ENCODE data around the gene TRIP10.
"Not testable (repeated sequence)": the region's sequence is repeated elsewhere in the genome, so short reads cannot be mapped to it uniquely, and the experiment has no call there.

The TRIP10 gene, protein sequence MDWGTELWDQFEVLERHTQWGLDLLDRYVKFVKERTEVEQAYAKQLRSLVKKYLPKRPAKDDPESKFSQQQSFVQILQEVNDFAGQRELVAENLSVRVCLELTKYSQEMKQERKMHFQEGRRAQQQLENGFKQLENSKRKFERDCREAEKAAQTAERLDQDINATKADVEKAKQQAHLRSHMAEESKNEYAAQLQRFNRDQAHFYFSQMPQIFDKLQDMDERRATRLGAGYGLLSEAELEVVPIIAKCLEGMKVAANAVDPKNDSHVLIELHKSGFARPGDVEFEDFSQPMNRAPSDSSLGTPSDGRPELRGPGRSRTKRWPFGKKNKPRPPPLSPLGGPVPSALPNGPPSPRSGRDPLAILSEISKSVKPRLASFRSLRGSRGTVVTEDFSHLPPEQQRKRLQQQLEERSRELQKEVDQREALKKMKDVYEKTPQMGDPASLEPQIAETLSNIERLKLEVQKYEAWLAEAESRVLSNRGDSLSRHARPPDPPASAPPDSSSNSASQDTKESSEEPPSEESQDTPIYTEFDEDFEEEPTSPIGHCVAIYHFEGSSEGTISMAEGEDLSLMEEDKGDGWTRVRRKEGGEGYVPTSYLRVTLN

DNA sequence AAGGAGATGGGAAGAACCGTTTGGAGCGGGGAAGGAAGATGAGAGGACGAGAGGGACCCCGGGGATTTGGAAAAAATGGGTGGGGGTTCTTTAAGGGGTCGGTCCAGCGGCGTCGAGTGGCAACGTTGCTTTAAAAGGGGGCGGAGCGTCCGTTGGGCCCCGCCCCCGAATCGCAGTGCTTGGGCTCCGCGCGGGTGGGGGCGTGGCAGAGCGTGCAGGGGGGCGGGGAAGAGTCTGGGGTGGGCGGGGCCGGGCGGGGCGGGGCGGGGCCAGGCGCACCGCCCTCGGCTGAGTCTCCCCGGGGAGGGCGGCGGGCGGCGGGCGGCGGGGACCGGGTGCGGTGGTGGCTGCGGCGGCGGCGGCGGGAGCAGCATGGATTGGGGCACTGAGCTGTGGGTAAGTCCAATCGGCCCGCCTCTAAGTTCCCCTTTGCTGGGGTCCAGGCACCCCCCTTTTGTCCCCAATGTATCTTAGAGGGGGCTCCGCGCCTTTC lies at the start of gene TRIP10:
Gene TRIP10 (plus strand): TSS at position 291 of the 493 bp plus-strand sequence. CDS start 82 bp downstream, at position 373.
- peak; percentile 64 for DNase-seq (ENCODE audit: low read depth)

DNA sequence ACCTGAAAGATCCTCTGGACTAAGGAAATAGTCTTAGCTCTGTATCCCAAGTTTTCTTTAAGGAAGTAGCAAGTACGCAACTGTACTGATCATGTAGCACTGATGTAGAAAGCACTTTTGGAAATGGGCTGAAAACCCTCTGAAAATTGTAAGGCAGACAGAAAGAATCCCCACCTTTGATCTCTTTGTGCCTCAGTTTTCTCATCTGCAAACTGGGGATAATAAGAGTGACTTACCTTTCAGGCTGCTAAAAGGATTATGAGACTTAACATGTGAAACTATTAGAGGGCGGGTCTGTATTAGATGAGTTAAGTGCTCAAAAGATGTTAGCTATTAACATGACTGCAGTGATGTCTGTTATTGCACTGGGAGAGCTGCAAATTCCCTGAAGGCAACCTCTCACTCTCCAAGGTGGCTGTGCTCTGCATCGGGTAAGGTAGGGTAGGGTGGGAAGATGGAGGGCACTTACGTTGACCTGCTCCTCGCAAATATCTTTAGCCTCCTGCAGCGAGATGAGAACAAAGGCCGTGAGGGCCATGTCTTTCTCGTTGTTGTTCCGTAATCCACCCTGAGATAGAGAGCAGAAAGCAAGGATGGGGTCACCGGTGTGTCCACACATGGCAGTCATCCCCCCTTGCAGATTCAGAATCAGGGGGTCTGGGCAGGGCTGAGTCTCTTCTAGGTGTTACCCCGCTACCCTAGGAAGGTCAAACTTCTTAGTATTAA lies 49.2 kb upstream of the TRIP10 start:
- no peak for DNase-seq (ENCODE audit: low read depth)

DNA sequence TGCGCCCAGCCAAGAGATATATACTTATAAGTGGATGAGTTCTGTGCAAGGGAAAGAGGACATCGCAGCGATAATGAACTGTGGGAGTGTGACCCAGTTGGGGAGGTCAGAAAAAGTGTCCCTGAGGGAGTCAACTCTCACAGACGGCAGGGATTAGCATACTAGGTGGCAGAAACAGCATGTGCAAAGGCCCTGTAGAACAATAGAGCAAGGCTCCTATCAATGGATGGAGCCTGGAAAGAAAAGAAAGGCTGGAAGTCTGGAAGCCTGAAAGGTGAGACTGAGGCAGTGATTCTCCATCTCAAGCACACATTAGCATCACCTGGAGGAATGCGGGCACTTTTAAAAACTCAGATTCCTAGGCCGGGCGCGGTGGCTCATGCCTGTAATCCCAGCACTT lies 48.1 kb upstream of the TRIP10 start:
- DNase-seq (ENCODE audit: low read depth): no peak

DNA sequence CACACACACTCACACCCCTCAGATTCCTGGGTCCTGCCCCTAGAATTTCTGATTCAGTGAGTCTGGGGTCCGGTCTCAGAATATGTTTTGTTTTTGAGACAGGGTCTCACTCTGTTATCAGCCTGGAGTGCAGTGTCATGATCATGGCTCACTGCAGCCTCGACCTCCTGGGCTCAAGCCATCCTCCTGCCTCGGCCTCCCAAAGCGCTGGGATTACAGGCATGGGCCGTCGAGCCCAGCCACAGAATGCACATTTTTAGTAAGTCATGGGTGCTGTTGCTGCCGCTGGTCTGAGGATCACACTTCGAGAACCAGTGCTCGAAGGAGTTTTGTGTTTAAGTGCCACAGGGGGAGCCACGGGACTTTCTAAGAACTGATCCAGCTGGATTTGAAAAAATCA lies 47.5 kb upstream of the TRIP10 start:
- no peak for DNase-seq (ENCODE audit: low read depth)

DNA sequence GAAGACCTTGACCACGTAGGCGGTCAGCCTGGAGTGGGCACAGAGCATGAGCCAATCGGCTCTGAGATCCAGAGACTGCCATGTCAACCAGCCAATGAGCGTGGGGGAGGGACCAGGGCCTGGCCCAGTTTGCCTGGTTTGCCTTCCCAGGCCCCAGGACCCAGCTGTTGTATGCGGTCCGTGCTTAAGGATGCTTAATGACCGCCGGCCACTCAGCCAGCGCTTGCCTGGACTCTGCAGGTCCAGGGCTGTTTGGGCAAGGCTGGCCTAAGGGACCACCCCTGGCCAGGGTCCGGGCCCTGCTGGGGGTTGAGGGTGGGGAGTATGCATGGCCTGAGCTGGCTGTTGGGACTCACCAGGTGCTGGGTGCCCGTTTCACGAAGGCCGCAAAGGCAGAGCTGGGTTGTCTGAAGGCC lies 46.4 kb upstream of the TRIP10 start:
- DNase-seq (ENCODE audit: low read depth): no peak

DNA sequence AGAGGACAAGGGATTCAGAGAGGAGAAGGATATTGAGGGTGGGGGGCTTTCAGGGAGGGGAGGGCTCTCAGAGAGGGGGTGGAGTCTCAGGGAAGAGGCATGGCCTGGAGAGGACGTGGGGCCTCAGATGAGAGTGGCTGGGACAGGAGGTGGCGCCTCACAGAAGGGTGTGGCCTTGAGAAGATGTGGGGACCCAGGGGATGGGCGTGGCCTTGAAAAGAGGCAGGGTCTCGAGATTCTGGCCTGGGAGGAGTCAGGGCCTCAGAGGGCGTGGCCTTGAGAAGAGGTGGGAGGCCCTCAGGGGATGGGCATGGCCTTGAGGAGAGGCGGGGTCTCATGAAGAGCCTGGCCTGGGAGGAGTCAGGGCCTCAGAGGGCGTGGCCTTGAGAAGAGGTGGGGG lies 45.8 kb upstream of the TRIP10 start:
- no peak for DNase-seq (ENCODE audit: low read depth)

DNA sequence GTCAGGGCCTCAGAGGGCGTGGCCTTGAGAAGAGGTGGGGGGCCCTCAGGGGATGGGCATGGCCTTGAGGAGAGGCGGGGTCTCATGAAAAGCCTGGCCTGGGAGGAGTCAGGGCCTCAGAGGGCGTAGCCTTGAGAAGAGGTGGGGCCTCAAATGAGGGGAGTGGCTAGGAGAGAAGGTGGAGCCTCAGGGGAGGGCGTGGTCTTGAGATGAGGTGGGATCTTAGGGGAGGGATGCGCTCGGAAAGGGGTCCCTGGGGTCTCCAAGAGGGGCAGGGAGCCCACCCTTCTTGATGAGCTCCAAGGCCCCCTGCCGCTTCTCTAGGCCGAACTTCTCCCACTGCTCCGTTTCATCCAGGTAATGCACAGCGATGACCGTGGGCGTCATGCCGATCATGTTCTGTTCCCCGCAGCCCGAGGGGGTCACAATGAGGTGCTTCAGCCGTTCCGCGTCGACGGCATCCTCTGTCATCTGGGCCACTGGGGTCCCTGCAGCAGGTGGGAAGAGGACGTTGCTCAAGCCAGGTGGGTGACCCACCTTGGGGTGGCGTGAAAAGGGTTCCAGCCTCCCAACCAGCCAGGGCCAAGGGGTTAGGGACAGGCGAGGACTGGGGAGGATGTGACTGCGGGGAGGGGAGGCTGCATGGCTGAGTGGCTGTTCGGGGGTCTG lies 45.2 kb upstream of the TRIP10 start:
- no peak for DNase-seq (ENCODE audit: low read depth)

DNA sequence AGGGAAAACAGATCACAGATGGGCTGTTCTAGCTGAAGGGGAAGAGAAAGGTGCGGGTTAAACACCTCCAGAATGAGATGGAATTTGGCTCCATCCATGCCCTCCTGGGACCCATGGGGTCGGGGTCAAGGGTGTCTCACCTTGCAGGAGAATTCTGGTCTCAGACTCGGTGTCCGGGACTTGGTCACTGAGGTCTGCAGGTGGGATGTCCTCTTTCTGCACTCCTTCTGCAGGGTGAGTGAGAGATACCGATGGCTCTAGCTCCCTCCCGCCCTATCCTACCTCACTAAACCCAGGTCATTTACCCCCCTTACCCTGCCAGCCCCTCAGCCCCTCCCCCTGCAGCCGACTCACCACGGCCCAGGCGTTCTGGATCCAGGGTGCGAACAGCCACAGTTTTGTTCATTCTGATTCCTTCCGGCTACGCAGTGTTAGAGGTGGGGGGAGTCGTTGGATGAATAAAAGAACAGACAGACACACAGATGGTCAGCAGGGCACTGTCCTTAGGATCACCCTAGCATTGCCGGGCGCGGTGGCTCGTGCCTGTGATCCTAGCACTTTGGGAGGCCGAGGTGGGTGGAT lies 43.1 kb upstream of the TRIP10 start:
- no peak for DNase-seq (ENCODE audit: low read depth)

DNA sequence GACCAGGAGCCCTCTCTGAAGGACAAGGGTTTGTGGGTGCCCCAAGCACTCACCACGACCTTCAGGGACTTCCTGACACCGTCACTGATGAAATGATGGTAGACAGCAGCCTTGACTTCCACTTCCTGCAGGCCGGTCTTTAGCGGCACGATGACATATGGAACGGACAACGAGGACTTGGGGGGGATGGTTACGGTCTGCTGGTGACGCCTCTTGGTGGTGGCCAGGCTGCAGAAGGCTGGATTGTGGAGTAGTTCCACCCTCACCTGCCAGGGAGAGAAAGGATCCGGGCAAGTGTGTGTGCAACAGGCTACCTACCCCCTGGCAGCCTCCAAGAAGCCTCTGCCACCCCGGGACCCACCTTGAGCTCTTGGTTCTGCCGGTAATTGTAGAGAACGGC lies 42.2 kb upstream of the TRIP10 start:
- no peak for DNase-seq (ENCODE audit: low read depth)

DNA sequence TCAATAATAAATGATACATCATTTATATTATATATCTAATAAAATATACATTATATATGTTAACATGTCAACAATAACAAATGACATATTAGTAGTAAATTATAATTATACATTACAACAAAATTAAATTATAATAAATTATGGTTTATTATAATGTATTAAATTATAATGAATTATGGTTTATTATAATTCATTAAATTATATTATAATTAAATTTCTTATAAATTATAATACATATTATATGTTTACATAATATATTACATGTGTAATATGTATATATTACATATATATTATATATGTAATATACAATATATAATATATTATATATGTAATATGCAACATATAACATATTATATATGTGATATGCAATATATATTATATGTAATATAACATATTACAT lies 39.5 kb upstream of the TRIP10 start:
- no peak for DNase-seq (ENCODE audit: low read depth)

DNA sequence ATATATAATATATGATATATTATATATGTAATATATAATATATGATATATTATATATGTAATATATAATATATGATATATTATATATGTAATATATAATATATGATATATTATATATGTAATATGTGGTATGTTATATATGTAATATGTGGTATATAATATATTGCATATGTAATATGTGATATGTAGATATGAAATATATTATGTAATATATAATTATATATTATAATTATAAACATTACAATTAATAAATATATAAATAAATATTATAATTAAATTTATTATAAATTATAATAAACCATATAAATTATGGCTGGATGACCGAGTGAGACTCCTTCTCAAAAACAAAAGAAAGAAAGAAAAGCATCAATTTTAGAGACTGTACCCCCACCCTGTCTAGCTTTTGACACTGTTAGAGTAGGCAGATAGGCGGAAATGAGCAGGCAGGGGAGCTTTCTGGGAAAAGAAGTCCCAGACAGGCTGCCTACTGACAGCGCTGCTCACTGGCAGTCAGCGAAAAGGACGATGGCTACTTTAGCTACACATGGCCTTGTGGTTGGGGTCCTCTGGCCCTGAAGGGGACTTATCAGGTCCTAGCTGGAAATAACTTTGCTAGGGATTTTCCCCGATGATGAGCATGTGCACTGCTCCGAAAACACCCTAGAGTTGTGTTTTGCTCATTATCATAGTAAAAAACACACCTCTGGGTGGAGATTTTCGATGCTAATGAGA lies 38.7 kb upstream of the TRIP10 start:
- DNase-seq (ENCODE audit: low read depth): no peak

DNA sequence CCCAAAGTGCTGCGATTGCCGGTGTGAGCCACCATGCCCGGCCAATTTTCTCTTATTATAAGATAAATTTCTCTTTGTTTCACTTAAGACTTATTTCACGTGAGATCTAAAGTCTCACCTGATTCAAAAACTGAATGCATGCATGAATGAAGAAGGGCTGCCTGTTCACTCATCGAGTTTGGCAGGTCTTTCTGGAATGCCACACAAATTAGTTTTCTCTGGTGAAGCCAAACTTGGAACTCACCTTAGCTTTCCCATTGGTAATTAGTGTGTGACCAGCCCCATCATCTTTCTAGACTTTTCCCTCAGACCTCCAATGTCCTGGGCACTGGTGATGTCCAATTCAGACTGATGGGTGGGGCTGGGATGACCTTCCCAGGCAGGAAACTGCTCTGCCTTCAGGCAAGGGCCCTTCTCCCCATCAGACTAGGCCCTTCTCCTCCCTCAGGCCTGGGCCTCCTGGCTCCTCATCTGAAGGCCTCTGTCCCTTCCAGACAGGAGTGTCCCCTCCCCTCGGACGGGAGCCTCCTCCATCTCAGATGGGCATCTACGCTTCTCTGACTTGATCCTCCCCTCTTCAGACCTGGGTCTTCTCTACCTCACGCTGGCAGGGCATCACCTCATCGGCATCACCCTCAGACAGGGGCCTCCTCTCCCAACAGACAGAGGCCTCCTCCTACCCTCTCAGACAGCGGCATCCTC lies 33.4 kb upstream of the TRIP10 start:
- DNase-seq (ENCODE audit: low read depth): no peak

DNA sequence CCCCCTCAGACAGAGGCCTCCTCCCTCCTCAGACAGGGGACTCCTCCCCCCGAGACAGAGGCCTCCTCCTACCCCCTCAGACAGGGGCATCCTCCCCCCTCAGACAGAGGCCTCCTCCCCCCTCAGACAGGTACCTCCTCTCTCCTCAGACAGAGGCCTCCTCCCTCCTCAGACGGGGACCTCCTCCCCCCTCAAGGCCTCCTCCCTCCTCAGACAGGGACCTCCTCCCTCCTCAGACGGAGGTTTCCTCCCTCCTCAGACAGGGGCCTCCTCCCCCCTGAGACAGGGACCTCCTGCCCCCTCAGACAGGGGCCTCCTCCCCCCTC lies 32.9 kb upstream of the TRIP10 start:
- DNase-seq (ENCODE audit: low read depth): no peak

DNA sequence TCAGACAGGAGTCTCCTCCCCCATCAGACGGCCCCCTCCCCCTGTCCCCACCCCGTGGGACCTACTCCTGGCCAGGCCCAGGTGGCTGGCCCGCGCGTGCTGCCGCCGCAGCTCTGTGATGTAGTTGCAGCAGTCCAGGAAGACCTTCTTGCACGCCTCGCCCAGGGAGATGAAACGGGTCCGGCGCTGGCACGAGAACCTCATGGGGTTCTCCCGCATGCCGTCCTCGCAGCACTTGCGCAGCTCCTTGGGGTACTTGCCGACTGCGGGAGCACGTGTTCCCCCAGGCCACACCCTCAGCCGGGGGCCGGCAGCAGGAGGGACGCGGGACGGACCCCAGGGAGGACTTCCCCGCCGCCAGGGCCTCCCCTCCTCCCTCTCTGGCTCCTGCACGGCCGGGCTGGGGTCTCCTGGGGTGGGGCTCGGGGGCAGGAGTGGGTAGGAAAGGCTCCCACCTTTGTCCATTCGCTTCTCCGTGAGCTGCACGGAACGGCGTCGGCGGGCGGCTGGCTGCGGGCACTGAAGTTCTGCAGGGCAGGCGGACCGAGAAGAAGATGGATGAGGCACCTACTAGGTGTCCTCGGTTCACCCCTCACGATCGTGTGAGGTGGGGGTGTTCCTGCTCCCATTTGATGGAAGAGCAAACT lies 32.3 kb upstream of the TRIP10 start:
- no peak for DNase-seq (ENCODE audit: low read depth)

DNA sequence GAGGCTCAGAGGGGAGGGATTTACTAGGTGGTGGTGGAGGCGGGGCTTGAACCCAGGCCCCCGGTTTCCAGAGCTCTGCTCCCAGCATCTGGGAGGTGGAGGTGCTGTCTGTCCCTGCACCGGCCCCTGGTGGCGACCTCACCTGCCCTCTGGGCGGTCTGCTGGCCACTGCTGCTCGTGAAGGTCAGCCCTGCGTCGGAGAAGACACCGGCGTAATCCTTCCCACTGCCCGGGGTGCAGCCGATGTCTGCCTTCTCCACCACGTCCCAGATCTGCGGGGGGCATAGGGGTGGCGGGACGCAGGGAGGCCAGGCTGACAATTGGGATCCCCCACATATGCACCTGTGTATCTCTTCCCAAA lies 31.8 kb upstream of the TRIP10 start:
- DNase-seq (ENCODE audit: low read depth): no peak

DNA sequence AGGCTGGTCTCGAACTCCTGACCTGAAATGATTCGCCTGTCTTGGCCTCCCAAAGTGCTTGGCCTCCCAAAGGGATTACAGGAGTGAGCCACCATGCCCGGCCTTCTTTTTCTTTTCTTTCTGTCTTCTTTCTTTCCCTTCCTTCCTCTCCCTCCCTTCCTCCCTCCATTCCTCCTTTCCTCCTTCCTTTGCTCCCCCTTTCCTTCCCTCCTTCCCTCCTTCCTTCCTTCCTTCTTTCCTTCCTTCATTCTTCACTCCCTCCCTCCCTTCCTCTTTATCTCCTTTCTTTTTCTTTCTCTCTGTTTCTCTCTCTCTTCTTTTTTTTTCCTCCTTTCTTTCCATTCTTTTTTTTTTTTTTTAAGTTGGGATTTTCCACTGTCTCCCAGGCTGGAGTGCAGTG lies 31.1 kb upstream of the TRIP10 start:
- DNase-seq (ENCODE audit: low read depth): no peak

DNA sequence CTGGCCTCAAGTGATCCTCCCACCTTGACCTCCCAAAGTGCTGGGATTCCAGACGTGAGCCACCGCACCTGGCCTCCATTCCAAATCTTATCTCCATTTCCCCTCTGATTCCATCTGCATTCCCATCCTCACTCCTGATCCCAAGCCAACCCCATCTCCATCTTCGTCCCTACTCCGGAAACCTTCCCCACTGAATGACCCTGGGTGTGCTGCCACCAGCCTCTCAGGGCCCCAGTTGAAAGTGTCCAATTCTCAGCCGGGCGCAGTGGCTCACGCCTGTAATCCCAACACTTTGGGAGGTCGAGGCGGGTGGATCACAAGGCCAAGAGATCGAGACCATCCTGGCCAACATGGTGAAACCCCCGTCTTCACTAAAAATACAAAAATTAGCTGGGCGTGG lies 30.6 kb upstream of the TRIP10 start:
- DNase-seq (ENCODE audit: low read depth): not testable (repeated sequence)

DNA sequence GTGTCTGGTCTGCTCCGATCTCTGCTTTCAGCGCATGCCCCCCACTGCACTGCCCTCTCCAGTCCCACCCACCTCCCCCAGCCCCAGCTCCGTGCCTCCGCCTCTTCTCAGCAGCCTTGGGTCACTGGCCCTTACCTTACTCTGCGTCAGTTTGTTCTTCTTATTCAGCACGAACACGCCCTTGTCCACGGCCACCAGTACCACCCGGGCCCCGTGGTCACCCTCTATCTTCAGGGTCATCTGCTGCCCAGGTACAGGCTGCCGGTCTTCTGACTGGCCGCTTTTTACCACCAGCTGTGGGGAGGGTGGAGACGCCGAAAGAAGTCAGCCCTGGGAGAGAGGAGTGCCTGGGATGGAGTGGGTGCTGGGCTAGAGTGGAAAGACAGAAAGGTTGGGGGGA lies 29.9 kb upstream of the TRIP10 start:
- no peak for DNase-seq (ENCODE audit: low read depth)

DNA sequence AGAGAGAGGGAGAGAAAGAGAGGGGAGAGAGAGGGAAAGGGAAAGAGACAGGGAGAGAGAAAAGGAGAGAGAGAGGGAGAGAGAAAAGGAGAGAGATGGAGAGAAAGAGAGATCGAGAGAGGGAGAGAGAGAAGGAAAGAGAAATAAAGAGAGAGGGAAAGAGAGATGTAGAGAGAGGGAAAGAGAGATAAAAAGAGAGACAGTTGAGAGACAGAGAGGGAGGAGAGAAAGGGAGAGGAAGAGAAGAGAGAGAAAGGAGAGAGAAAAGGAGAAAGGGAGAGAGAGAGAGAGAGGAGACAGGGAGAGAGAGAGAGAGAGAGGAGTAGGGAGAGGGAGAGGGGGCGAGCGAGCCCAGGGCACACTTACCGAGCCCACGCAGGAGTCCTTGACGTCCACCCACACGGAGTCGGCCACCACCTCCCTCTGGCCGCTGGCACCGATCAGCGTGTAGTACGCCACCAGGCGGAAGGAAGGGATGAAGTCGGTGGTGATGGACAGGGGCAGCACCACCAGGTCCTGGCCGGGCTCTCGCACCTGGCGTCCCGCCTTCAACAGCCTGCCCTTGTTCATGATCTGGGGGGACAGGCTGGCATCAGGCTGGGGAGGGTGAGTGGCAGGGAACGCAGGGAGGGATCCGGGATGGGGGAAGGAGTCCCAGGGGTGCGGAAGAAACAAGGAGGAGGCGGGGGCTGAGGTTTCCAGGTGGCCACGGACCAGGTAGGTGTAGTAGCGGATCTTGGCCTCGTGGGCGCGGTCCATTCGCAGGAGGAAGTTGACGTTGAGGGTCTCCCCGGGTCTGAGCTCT lies 29.0 kb upstream of the TRIP10 start:
- DNase-seq (ENCODE audit: low read depth): no peak

DNA sequence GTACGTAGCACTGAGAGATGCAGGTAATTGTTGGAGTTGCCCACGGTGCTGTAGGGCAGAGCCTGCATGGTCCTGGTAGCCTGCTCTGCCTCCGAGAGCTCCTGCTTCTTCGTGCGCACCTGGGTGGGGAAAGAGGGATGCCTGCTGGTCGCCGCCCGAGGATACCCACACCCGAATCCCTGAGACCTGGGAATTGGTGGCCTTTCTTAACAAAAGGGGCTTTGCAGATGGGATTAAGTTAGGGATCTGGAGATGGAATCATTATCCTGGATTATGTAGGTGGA lies 28.5 kb upstream of the TRIP10 start:
- DNase-seq (ENCODE audit: low read depth): no peak

Measured in stimulated activated CD8-positive, alpha-beta memory T cell treated with anti-CD3 and anti-CD28 coated beads, Interleukin-4, amount 100 ng/mL, for 24 hours (primary cell).